G401.6 (cell line): Measurements from ENCODE around the gene FBXO41.

Experiments
- FAIRE-seq: peaks from 2 replicates; lab custom pipeline; 2012; peaks lifted over from hg19 to GRCh38; lab: Jason Lieb, UNC

Gene FBXO41

DNA sequence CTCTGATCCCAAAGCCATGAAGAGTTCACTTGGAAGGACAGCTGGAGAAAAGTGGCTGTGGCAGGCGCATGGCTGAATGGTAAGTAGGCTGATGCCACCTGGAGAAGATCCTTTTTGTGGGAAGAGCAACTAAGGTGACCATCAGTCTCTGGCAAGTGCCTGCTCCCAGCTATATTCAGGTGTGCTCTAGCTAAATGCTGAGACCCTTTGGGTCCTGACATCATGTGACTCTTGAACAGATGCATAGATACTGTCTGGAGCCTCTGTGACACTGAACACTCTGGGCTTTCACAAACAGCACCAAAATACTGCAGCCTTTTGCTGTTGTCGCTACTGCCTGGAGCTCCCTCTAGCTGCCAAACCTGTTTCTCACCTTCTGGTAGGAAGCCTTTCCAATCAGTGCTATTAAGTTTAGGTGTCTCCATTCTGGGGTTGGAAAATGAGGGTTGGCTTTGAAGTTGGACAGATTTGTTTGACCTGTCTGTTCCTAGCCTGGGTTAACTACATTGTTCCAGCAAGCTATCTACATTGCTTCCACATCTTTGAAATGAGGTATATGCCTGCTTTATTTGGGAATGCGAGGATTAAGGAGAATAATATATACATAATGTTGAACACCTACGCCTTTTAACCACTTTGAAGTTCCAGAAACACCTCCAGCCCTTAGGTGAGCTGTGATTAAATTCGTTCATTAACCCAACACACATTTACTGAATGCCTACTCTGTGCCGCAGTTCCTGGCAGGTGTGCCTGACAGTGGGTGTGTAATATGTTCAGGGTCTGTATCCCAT, 6.0 kb upstream of the FBXO41 start:
- FAIRE-seq, result peak; percentile 87

DNA sequence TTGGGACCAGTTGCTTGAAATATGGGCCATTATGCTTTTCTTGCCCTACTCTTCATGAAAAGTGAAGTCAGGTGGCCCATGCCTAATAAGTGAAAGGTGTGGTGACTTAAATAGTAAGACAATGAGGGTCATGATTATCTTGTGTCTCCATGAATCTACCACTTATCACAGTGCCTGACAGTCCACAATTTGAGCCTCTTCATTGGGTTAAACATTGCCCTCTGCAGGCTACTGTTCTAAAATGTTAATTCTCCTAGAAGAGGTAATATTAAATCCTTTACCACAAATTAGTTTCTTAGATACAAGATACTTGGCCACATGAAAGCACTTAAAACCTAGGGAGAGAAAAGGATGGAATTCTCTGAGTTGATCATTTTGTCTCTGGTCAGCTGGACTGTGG, 5.0 kb upstream of the FBXO41 start:
- peak; percentile 3 for FAIRE-seq

DNA sequence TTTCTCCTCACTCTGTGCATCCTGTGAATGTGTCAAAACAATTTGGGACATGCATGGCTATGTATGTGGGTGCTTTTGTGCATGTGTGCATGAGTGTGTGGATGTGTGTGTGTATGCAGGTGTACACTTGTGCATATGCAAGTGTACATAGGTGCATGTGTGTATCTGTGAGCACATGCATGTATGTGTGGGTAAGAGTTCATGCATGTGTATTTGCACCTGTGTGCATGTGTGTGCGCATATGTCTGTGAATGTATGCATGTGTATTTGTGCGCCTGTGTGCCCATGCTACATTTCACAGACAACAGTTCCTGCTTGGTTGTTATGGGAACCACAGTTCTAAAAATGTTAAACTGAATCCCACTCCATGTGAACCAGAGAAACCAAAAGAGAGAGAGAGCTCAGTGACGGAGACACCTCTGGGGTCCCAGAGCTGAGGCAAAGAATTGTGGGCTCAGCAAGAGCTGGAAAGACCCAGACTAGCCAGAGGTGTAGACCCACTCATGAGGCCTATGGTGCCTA, 1.9 kb upstream of the FBXO41 start:
- no peak for FAIRE-seq

GRCh38 chr2:73285159-73285739, 971 bp upstream of the FBXO41 start:
- FAIRE-seq, result no peak

DNA sequence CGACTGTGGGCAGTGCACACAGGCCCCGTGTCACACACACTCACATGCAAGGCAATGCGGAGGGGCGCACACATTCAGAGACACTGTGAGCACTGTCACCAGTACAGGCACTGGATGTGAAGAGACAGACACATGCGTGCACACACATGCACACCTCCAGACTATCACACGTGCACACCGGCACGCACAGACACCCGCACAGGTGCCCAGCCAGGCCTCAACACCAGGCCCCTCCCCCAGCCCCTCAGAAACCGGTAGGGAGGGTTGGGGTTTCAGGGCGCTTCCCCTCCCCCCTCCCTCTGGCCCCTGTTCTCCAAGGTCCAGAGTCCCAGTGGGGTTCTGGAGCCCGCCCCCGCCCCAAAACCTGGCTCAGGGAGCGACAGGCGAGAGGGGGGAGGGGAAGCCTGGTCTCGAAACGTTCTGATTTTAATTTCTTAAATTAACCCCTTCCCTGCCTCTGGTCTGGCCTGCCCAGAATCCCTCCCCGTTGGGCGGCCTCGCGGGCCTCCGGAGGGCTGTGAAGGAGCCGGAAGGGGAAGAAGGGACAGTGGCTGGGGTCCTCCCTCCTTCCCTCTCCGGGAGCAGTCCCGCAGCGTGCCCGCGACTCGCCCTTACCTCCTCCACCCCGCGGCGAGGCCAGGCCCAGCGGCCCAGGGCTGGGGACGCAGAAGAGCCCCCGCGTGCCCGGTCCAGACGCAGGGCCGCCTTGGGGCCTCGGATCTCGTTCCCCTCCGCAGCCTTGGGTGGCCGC, 558 bp downstream of the FBXO41 start:
- FAIRE-seq, result no peak

DNA sequence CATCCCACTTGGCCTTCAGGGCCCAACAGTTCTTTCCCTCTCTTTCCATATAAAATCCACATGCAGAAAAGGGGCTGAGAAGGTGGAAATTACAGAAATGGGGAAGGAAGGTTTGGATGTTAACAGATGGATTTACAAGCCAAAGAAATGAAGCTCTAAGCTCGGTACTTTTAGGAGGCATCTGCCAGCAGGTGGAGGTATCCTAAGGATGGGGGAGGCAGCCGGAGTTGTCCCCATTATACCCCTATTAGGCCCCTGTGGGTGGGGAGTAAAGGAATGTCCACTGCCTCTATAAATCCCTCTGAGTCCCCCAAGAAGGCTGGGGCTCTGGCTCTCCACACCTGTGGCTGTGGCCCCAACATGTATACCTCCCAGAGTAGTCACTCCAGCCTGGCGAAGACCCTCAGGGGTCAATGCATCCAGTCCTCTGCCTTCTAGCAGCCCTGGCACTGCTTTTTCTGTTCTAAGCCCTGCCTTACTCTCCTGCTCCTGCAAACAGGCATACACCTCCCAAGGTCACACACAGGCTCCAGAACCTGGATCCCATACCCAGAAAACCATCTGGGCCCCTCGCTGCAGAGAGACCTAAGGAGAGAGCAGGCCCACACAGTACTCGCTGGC, 1.2 kb downstream of the FBXO41 start:
- no peak for FAIRE-seq

DNA sequence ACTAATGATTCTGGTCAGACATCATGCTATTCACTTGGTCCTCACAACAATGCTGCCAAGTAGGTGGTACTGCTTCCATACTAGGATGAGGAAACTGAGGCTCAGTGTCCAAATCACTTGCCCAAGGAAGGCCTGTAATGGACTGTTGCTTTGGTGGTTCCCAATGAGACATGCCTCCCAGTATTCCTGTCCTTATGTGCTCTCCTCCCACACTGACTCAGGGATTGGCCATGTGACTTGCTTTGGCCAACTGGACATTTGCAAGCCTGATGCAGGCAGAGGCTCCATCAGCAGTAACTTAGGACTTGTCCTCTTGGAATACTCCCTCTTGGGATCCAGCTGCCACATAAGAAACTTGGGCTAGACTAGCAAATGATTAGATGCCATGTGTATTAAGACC, 3.0 kb downstream of the FBXO41 start:
- FAIRE-seq, result no peak

GRCh38 chr2:73279852-73280251, 4.4 kb downstream of the FBXO41 start:
- no peak for FAIRE-seq

DNA sequence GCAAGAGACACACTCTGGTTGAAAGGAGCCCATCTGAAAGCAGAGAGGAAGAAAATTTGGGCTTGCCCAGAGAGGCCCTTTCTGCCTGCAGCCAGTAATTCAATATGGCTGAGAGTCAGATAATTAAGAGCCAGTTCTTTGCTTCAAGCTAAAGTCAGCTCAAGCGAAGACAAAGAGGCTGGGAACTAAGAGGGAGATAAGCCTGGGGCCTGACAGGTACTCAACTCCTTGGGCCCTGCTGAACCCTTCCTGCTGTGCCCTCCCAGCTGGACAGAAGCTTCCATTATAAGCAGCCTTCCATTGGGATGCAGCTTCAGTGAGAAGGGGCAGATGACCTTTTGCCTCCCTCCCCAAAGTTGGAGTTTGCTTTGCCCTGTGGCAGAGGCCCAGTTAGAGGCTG, 12.0 kb downstream of the FBXO41 start:
- no peak for FAIRE-seq

GRCh38 chr2:73269686-73270465, 14.4 kb downstream of the FBXO41 start:
- no peak for FAIRE-seq

- no peak for FAIRE-seq
These were observed 15.2 kb downstream of the FBXO41 start for GRCh38 chr2:73268830-73269685.

- FAIRE-seq, result no peak
These were observed 15.9 kb downstream of the FBXO41 start for GRCh38 chr2:73268366-73268829.

- no peak for FAIRE-seq
These were observed 17.3 kb downstream of the FBXO41 start for GRCh38 chr2:73267008-73267407.

DNA sequence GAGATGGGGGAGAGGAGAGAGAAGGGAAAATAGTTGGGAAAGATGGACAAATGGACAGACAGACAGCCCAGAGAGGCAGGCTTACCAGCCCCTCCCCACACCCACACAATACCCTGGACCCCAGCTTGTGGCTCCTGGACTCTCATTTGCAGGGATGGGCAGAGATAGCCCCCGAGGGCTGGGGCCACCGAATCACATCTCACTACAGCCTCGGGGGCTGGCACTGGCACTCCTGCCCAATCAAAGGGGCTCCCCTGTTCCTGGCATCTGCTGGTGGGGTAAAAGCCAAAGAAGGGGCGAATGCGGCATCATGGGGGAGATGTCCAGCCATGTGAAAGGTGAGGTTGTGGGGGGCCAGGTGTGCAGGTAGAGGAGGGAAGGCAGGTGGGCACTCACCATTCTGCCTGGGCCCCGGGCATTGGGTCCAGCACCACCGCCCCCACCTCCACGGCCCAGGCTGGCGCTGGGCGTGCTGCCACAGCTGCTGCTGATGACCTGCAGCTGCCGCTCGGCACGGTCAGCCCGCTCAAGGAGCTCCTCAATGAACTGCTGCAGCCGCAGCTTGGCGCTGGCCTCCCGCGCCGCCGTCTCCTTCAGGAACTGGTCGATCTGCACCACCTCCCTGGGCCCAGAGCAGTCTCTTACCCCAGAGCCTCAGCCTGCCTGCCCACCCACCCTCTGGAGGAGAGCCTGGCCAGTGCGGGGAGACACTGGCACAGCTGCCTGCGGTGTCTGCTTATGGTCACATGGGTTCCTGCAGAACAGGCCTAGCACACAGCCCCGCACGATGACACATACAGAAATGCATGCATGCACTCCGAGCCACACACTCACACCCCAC, 18.0 kb downstream of the FBXO41 start:
- FAIRE-seq, result no peak

DNA sequence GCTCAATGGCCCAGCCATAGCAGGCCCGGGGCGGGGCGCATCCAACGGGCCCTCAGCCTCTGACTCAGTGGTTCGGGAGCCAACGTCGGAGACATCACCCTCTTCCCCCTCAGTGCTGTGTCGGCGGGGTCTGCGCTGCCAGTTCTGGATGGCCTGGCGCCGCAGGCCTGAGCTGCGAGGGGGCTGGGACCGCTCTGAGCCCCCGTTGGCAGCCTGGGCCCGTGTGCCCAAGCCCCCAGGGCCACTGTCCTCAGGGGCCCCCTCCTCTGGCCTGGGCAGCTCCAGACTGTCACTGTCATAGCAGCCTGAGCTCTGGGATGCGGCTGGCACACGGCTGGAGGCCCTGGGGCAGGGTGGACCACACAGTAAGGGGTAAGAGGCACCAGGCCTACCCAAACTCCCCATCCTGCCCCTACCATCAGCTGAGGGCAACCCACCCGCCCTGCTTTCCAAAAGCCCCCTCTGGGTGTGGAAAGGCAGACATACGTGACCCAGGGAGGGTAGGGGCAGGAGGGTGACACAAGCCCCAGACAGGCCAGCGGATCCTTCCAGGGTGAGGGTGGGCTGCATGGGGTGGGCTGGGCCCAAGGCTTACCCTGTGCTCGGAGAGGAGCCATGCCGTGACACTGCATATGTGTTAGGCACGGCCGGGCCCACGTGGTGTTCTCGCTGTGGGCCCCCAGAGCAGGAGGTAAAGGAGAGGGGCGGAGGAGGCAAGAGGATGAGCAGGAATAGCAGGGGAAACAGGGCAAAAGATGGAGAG, 18.8 kb downstream of the FBXO41 start:
- no peak for FAIRE-seq

GRCh38 chr2:73264783-73265182, 19.5 kb downstream of the FBXO41 start:
- FAIRE-seq, result no peak

DNA sequence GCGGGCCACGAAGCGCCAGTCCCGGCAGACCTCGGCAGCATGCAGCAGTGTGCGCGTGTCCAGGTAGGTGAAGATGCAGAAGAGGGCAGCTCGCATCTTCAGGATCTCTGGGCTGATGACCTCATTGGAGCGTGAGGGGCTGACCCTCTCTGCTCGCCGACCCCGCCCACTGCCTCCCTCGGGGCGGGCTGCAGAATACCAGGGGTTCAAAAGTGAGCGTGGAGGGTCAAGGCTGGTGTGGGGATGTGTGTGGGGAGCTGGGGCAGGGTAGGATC, 20.0 kb downstream of the FBXO41 start:
- FAIRE-seq, result no peak

- FAIRE-seq, result no peak
These were observed 20.5 kb downstream of the FBXO41 start for GRCh38 chr2:73263540-73264331.
